Thyroid gland (tissue), 4 donors: Measurements from ENCODE around the gene PTPN21. TPM values are rescaled to one million over a fixed set of nuclear protein-coding genes. Genes with fewer than 3 reads are reported as not detected.

ENCODE experiments used
- DNase-seq, 2 donors: peaks; one replicate each; pipeline ENCODE4 v3.0.0-alpha.2; 2019
- H3K27ac ChIP-seq, 3 donors: fragments of 200-600 bp; sonication (generic); 1 replicate in 2 of 3; 2 replicates in 1 of 3; pipeline ENCODE4 v1.5.1; 2016 to 2019; ENCODE audit warnings: mild to moderate bottlenecking in 1 of 3, moderate library complexity in 1 of 3
- H3K27me3 ChIP-seq: fragments of 200-600 bp; sonication (generic); one replicate; pipeline ENCODE4 v1.5.1; 2019
- H3K36me3 ChIP-seq, 2 donors: fragments of 200-600 bp; sonication (generic); one replicate each; pipeline ENCODE4 v1.5.1; 2016 to 2019
- H3K4me1 ChIP-seq, 2 donors: fragments of 200-600 bp; sonication (generic); one replicate each; pipeline ENCODE4 v1.5.1; 2017 to 2019
- H3K4me3 ChIP-seq, 3 donors: fragments of 200-600 bp; sonication (generic); replicated peaks in 1 of 3; 1 replicate in 2 of 3; 2 replicates in 1 of 3; pipeline ENCODE4 v1.5.1; 2016; ENCODE audit warnings: mild to moderate bottlenecking in 1 of 3
- H3K9me3 ChIP-seq: fragments of 200-600 bp; sonication (generic); one replicate; pipeline ENCODE4 v1.5.1; 2017
- POLR2A ChIP-seq, 2 donors: fragments of 450-650 bp; IDR thresholded peaks; one replicate each; pipeline ENCODE4 v1.6.1; 2017; ENCODE audit warnings: antibody characterized with exemption in 2 of 2, mild to moderate bottlenecking in 2 of 2, moderate library complexity in 1 of 2
- WGBS, 2 donors: methylation state at CpG; one replicate each; pipeline ENCODE4 v1.1.5; 2017; 5-methylcytosine and 5-hydroxymethylcytosine counted together
- intact Hi-C: fragments of 100-400 bp; cut with DNase I; formaldehyde crosslinking; loops from one replicate; pipeline ENCODE4 v1.15.1; 2023
- total RNA-seq, 4 donors: library from RNA; depleted of rRNA; stranded (reverse); fragments of >200 nt; gene quantifications; one replicate each; pipeline ENCODE4 v1.2.3, GENCODE V29; 2016
- TF ChIP-seq, protein P1 (sequence below), 6 experiments: fragments of 200-600 bp in 3 of 6; fragments of 450-650 bp in 3 of 6; sonication (generic) in 3 of 6; IDR thresholded peaks; one replicate each; pipeline ENCODE4 v1.5.1; 2016 to 2019; ENCODE audit warnings: antibody characterized with exemption in 6 of 6, mild to moderate bottlenecking in 2 of 6, inconsistent platforms in 1 of 6, moderate library complexity in 1 of 6

The PTPN21 gene
- 10 to 100 TPM; 32.2 to 40.0 (median 36.1) TPM for total RNA-seq

GRCh38 chr14:88554457-88555286 is at the start of gene PTPN21:
Gene PTPN21 (minus strand): TSS chr14:88555007. CDS start chr14:88550417, 4,590 bp downstream.
- intact Hi-C loops = loop anchor here (10.0 kb wide), 1 partner anchor 170 kb away; the partner anchor contains the start of gene SPATA7
- H3K4me1 ChIP-seq = peaks cover 8 to 22% of the 10 kb centered on the region in 2 donors
- peak within 1 kb of the TSS; percentile 82 to 97 (median 89) for H3K27ac ChIP-seq
- TF ChIP-seq POLR2A (IDR thresholded peaks at IDR 0.05) = peak in 1 of 2 donors; percentile 87
- TF ChIP-seq, protein P1, sequence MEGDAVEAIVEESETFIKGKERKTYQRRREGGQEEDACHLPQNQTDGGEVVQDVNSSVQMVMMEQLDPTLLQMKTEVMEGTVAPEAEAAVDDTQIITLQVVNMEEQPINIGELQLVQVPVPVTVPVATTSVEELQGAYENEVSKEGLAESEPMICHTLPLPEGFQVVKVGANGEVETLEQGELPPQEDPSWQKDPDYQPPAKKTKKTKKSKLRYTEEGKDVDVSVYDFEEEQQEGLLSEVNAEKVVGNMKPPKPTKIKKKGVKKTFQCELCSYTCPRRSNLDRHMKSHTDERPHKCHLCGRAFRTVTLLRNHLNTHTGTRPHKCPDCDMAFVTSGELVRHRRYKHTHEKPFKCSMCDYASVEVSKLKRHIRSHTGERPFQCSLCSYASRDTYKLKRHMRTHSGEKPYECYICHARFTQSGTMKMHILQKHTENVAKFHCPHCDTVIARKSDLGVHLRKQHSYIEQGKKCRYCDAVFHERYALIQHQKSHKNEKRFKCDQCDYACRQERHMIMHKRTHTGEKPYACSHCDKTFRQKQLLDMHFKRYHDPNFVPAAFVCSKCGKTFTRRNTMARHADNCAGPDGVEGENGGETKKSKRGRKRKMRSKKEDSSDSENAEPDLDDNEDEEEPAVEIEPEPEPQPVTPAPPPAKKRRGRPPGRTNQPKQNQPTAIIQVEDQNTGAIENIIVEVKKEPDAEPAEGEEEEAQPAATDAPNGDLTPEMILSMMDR (IDR thresholded peaks at IDR 0.05) = no peak
- no peaks in the 10 kb centered on the region for H3K9me3 ChIP-seq
- H3K4me3 ChIP-seq = peak within 1 kb of the TSS; percentile 5 to 75 (median 47)
- no peaks in the 10 kb centered on the region for H3K27me3 ChIP-seq
- H3K36me3 ChIP-seq = peaks cover 0 to 3% of the 10 kb centered on the region in 2 donors
- WGBS, 2 donors = 0 to 1% methylated on average over 24 to 42 of the region's 103 CpGs
- DNase-seq = peak; percentile 82 to 85

GRCh38 chr14:88604212-88604611 is 49.4 kb upstream of the PTPN21 start:
- Histone ChIP-seq H3K36me3 (peaks cover 53 to 58% of the 10 kb centered on the region in 2 donors), H3K4me3 (no peak overlapping the region), H3K4me1 (no peaks in the 10 kb centered on the region), H3K27ac (no peak overlapping the region), H3K27me3 (no peaks in the 10 kb centered on the region), H3K9me3 (no peaks in the 10 kb centered on the region)
- TF ChIP-seq, protein P1 (IDR thresholded peaks at IDR 0.05) = no peak
- no peak for TF ChIP-seq POLR2A (IDR thresholded peaks at IDR 0.05)
- no peak for DNase-seq
- intact Hi-C loops = no loop called here

DNA sequence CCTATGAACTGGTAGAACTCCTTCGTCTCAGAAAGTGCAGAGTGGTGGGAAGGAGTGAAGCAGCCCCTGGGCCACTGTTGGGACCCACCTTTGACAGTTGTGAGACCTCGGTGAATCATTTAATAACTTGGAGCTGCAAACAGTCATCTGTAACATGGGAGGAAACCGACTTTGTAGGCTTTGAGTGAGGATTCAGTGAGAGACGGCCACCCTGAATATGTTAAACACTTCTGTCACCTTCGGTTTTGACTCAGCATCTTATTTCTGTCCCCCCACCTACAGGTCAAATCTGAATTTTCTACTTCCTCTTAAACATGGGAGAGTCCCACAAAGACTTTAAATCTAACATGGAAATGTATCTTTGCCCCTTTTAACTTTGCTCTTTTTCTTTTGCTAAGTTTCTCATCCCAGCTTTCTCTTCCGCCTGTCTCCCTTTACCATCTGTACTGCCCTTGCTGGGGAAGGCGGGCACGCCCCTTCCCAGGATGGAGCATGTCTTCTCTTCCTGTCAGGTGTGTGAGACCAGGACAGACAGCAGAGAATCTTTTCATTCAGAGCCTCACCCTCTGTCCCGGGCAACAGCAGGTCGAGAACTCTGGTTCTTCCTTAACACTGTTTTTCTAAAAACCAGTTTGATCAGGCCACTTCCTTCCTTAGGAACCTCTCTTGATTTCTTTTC is 45.1 kb upstream of the PTPN21 start:
- intact Hi-C loops = no loop called here
- no peaks in the 10 kb centered on the region for H3K4me1 ChIP-seq
- no peaks in the 10 kb centered on the region for H3K27me3 ChIP-seq
- WGBS, 2 donors = 79 to 83% methylated on average over 10 of the region's 10 CpGs
- no peak for DNase-seq
- no peak overlapping the region for H3K27ac ChIP-seq
- H3K36me3 ChIP-seq = peaks cover 58 to 65% of the 10 kb centered on the region in 2 donors
- TF ChIP-seq POLR2A (IDR thresholded peaks at IDR 0.05) = no peak
- TF ChIP-seq, protein P1 (IDR thresholded peaks at IDR 0.05) = no peak
- no peaks in the 10 kb centered on the region for H3K9me3 ChIP-seq
- no peak overlapping the region for H3K4me3 ChIP-seq

- no peak for DNase-seq
- Histone ChIP-seq H3K27ac (no peak overlapping the region), H3K27me3 (no peaks in the 10 kb centered on the region), H3K36me3 (peaks cover 53 to 61% of the 10 kb centered on the region in 2 donors), H3K4me3 (no peak overlapping the region), H3K9me3 (no peaks in the 10 kb centered on the region), H3K4me1 (no peaks in the 10 kb centered on the region)
- WGBS, 2 donors = 96 to 97% methylated on average over 8 of the region's 8 CpGs
- intact Hi-C loops = no loop called here
- no peak for TF ChIP-seq POLR2A (IDR thresholded peaks at IDR 0.05)
- TF ChIP-seq, protein P1 (IDR thresholded peaks at IDR 0.05) = no peak
These were observed 44.5 kb upstream of the PTPN21 start for GRCh38 chr14:88599326-88599725.
